Gastroesophageal sphincter (tissue), 4 donors: ENCODE measurements around the gene AKR1E2. TPM values are rescaled to one million over a fixed set of nuclear protein-coding genes. Genes with fewer than 3 reads are reported as not detected.

Experiments
- ATAC-seq: fragments of 150-250 bp; one replicate; pipeline ENCODE4 v1.9.1; 2016; ENCODE audit warnings: mild to moderate bottlenecking, moderate library complexity
- H3K27ac ChIP-seq, 4 donors: fragments of 200-600 bp; sonication (generic) in 3 of 4; 1 replicate in 3 of 4; 2 replicates in 1 of 4; pipeline ENCODE4 v1.5.1; 2016 to 2019
- H3K27me3 ChIP-seq: fragments of 200-600 bp; sonication (generic); one replicate; pipeline ENCODE4 v1.5.1; 2019
- H3K36me3 ChIP-seq, 2 donors: fragments of 200-600 bp; sonication (generic); one replicate each; pipeline ENCODE4 v1.5.1; 2019; ENCODE audit warnings: control low read depth in 1 of 2
- H3K4me1 ChIP-seq, 3 donors: fragments of 200-600 bp; sonication (generic); 1 replicate in 2 of 3; 2 replicates in 1 of 3; pipeline ENCODE4 v1.5.1; 2016 to 2019; ENCODE audit warnings: control low read depth in 2 of 3
- H3K4me3 ChIP-seq, 2 donors: fragments of 200-600 bp; sonication (generic); one replicate each; pipeline ENCODE4 v1.5.1; 2019; ENCODE audit warnings: mild to moderate bottlenecking in 1 of 2, moderate library complexity in 1 of 2
- H3K9me3 ChIP-seq, 3 donors: fragments of 200-600 bp; sonication (generic); one replicate each; pipeline ENCODE4 v1.5.1; 2017 to 2019; ENCODE audit warnings: control low read depth in 2 of 3
- EP300 ChIP-seq: sonication (generic); formaldehyde crosslinking; IDR thresholded peaks from one replicate; pipeline ENCODE4 v1.6.1; 2017; ENCODE audit warnings: antibody characterized with exemption, mild to moderate bottlenecking
- POLR2A ChIP-seq, 2 donors: fragments of 450-650 bp; IDR thresholded peaks; one replicate each; pipeline ENCODE4 v1.6.1; 2017; ENCODE audit warnings: antibody characterized with exemption in 2 of 2, mild to moderate bottlenecking in 2 of 2, moderate library complexity in 1 of 2
- POLR2AphosphoS5 ChIP-seq: sonication (generic); formaldehyde crosslinking; IDR thresholded peaks from one replicate; pipeline ENCODE4 v1.6.1; 2017; ENCODE audit warnings: antibody characterized with exemption
- WGBS, 2 donors: methylation state at CpG; one replicate each; pipeline ENCODE4 v1.1.5; 2018; ENCODE audit warnings: low coverage in 1 of 2; 5-methylcytosine and 5-hydroxymethylcytosine counted together
- total RNA-seq, 4 donors: library from RNA; depleted of rRNA; stranded (reverse); fragments of >200 nt; gene quantifications; one replicate each; pipeline ENCODE4 v1.1.0, GENCODE V29; 2016
- TF ChIP-seq, protein P1 (sequence below), 4 experiments: fragments of 200-600 bp in 2 of 4; fragments of 450-650 bp in 2 of 4; sonication (generic) in 1 of 4; IDR thresholded peaks; one replicate each; pipeline ENCODE4 v1.5.1; 2017 to 2019; ENCODE audit warnings: antibody characterized with exemption in 4 of 4, mild to moderate bottlenecking in 2 of 4, moderate library complexity in 2 of 4

The AKR1E2 gene
- total RNA-seq, 4 donors from 2014 or later = 15.9 to 19.3 (median 16.0) TPM

GRCh38 chr10:4804465-4804864, 21.5 kb upstream of the AKR1E2 start:
- ATAC-seq = no peak
- Histone ChIP-seq H3K4me1 (no peaks in the 10 kb centered on the region), H3K4me3 (no peak overlapping the region), H3K27ac (no peak overlapping the region), H3K9me3 (no peaks in the 10 kb centered on the region), H3K27me3 (no peaks in the 10 kb centered on the region), H3K36me3 (no peaks in the 10 kb centered on the region)
- WGBS, 2 donors = 73 to 76% methylated on average over 5 of the region's 5 CpGs
- TF ChIP-seq EP300 (no peak), POLR2AphosphoS5 (no peak), POLR2A (IDR thresholded peaks at IDR 0.05) (no peak)
- TF ChIP-seq, protein P1, sequence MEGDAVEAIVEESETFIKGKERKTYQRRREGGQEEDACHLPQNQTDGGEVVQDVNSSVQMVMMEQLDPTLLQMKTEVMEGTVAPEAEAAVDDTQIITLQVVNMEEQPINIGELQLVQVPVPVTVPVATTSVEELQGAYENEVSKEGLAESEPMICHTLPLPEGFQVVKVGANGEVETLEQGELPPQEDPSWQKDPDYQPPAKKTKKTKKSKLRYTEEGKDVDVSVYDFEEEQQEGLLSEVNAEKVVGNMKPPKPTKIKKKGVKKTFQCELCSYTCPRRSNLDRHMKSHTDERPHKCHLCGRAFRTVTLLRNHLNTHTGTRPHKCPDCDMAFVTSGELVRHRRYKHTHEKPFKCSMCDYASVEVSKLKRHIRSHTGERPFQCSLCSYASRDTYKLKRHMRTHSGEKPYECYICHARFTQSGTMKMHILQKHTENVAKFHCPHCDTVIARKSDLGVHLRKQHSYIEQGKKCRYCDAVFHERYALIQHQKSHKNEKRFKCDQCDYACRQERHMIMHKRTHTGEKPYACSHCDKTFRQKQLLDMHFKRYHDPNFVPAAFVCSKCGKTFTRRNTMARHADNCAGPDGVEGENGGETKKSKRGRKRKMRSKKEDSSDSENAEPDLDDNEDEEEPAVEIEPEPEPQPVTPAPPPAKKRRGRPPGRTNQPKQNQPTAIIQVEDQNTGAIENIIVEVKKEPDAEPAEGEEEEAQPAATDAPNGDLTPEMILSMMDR (IDR thresholded peaks at IDR 0.05) = no peak

DNA sequence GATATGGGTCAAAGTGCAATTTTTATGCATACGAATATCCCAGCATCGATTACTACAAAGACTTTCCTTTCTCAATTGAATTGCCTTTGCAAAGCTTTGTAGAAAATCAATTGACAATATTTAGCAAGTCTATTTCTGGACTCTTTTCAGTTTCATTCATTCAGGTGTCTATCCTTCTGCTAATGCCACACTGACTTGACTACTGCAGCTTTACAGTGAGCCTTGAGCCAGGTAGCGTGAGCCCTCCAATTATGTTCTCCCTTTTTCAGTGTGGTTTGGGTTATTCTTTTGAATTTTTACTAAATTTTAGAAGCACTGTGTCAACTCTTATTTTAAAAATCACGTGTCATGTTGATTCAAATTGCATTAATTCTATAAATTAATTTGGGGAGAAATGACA, 19.5 kb upstream of the AKR1E2 start:
- no peak overlapping the region for H3K27ac ChIP-seq
- WGBS, 2 donors = 82 to 85% methylated on average over 4 of the region's 4 CpGs
- ATAC-seq = no peak
- no peak overlapping the region for H3K4me3 ChIP-seq
- H3K9me3 ChIP-seq = no peaks in the 10 kb centered on the region
- no peaks in the 10 kb centered on the region for H3K36me3 ChIP-seq
- TF ChIP-seq, protein P1 (IDR thresholded peaks at IDR 0.05) = no peak
- TF ChIP-seq EP300 (no peak), POLR2AphosphoS5 (no peak), POLR2A (IDR thresholded peaks at IDR 0.05) (no peak)
- H3K27me3 ChIP-seq = no peaks in the 10 kb centered on the region
- no peaks in the 10 kb centered on the region for H3K4me1 ChIP-seq

- Histone ChIP-seq H3K4me3 (no peak overlapping the region), H3K9me3 (no peaks in the 10 kb centered on the region), H3K4me1 (no peaks in the 10 kb centered on the region), H3K36me3 (no peaks in the 10 kb centered on the region), H3K27ac (no peak overlapping the region), H3K27me3 (no peaks in the 10 kb centered on the region)
- no peak for ATAC-seq
- TF ChIP-seq POLR2A (IDR thresholded peaks at IDR 0.05) = no peak
- TF ChIP-seq EP300 = no peak
- TF ChIP-seq POLR2AphosphoS5 = no peak
- TF ChIP-seq, protein P1 (IDR thresholded peaks at IDR 0.05) = no peak
- 57 to 83% methylated on average over 4 to 6 of the region's 6 CpGs for whole genome bisulfite sequencing, 2 donors
Measured at GRCh38 chr10:4807761-4808507, 18.1 kb upstream of the AKR1E2 start.

- 89 to 90% methylated on average over 3 to 4 of the region's 4 CpGs for WGBS, 2 donors
- ATAC-seq = no peak
- no peaks in the 10 kb centered on the region for H3K36me3 ChIP-seq
- no peak for TF ChIP-seq POLR2AphosphoS5
- TF ChIP-seq POLR2A (IDR thresholded peaks at IDR 0.05) = no peak
- H3K4me3 ChIP-seq = no peak overlapping the region
- no peaks in the 10 kb centered on the region for H3K27me3 ChIP-seq
- no peaks in the 10 kb centered on the region for H3K4me1 ChIP-seq
- no peaks in the 10 kb centered on the region for H3K9me3 ChIP-seq
- H3K27ac ChIP-seq = no peak overlapping the region
Measured at GRCh38 chr10:4809156-4809555, 16.9 kb upstream of the AKR1E2 start.

GRCh38 chr10:4810092-4810491, 15.9 kb upstream of the AKR1E2 start:
- no peak overlapping the region for H3K27ac ChIP-seq

DNA sequence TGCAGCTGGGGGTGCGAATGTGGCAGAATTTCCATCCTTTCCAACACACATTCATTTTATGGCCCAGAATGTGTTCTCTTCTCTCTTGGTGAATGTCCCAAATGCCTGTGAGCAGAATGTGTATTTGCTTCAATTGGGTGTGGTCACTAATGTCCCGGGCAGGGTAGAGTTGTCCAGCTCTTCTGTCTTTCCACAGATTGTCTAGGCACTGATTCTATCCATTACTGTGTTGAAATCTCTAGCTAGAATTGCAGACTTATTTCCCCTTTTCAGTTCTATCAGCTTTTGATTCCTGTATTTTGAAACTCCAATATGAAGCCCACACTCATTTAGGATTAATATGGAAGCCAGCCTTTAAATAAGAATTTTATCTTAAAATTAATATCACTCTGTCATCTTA, 14.0 kb upstream of the AKR1E2 start:
- WGBS, 2 donors = 71 to 86% methylated on average over 1 to 2 of the region's 2 CpGs
- TF ChIP-seq POLR2A (IDR thresholded peaks at IDR 0.05) (no peak), POLR2AphosphoS5 (no peak), EP300 (no peak)
- TF ChIP-seq, protein P1 (IDR thresholded peaks at IDR 0.05) = no peak
- no peaks in the 10 kb centered on the region for H3K36me3 ChIP-seq
- H3K27me3 ChIP-seq = no peaks in the 10 kb centered on the region
- H3K4me3 ChIP-seq = no peak overlapping the region
- H3K9me3 ChIP-seq = no peaks in the 10 kb centered on the region
- H3K27ac ChIP-seq = no peak overlapping the region
- H3K4me1 ChIP-seq = peaks cover 0 to 8% (median 0%) of the 10 kb centered on the region in 3 donors
- no peak for ATAC-seq

More at GRCh38 chr10:4810092-4810491, 15.9 kb upstream of the AKR1E2 start:
- no peaks in the 10 kb centered on the region for H3K27me3 ChIP-seq
- 37 to 70% methylated on average over 4 to 9 of the region's 9 CpGs for WGBS, 2 donors
- no peaks in the 10 kb centered on the region for H3K36me3 ChIP-seq
- H3K4me1 ChIP-seq = peaks cover 0 to 3% (median 0%) of the 10 kb centered on the region in 3 donors
- no peaks in the 10 kb centered on the region for H3K9me3 ChIP-seq
- no peak overlapping the region for H3K4me3 ChIP-seq
- TF ChIP-seq POLR2AphosphoS5 (no peak), POLR2A (IDR thresholded peaks at IDR 0.05) (no peak)
- no peak for ATAC-seq
